NCI-H146 treated with DMSO at 0.1 percent for 48 hours (cell line): ENCODE measurements around the gene TRAPPC12.
A peak's percentile ranks its signal among the peaks of the same experiment; 100 is the strongest.
"Not testable (repeated sequence)": the region's sequence is repeated elsewhere in the genome, so short reads cannot be mapped to it uniquely, and the experiment has no call there.

ENCODE experiments used
- DNase-seq: peaks from one replicate; lab custom pipeline; 2025; ENCODE audit not compliant: unreplicated experiment; lab: John Stamatoyannopoulos, UW

The TRAPPC12 gene

GRCh38 chr2:3430740-3431490 lies 51.4 kb downstream of the TRAPPC12 start:
- no peak for DNase-seq

DNA sequence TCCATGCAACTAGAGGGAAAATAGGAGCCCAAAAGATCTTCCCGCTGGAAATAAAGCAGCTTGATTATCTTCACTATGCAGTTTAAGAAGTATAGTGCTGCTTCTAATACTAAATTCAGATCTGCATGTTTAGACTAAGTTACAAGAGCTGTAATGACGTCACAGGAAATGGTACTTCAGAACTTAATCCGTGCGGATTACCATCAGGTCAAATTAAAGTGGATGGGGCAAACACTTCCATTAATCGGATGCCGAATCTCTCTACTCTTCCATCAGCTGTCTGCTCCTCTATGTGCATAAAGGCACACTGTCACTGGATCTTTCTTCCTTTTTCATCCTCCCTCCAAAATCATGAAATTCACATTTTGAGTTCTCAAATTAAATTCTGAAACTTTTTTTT lies 52.6 kb downstream of the TRAPPC12 start:
- DNase-seq: no peak

DNA sequence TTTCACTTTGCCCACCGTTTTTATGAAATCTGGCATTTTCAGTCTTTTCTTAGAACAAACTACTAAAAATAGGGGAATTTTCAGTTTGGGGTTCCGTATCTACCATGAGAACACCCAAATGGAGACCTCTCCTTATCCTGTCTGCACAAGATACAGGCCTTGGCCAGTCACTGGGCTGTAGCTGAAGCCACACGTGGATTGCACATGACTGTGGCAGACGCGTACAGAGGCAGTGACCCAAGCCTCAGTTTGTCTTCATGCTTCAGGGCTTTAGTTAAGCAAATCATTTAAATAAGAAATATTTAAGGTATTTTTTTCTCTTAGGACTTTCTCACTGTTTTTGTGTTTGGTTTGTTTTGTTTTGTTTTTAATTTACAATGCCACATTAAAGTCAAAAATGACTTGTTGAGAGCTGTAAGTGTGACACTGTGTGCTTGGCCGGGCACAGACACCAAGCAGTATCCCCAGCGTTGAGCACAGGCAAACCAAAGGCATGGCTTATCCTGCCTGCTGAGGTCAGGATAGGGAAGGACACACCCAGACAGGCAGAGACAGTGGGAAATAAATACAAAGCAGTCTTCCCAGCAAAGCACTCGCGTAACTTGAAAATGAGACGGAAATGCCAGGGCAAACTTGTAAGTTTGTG lies 53.3 kb downstream of the TRAPPC12 start:
- no peak for DNase-seq

GRCh38 chr2:3433339-3433699 lies 53.8 kb downstream of the TRAPPC12 start:
- no peak for DNase-seq

GRCh38 chr2:3433776-3434400 lies 54.4 kb downstream of the TRAPPC12 start:
- DNase-seq: no peak

GRCh38 chr2:3434654-3435053 lies 55.2 kb downstream of the TRAPPC12 start:
- DNase-seq: no peak

GRCh38 chr2:3435445-3435844 lies 56.0 kb downstream of the TRAPPC12 start:
- peak; percentile 20 for DNase-seq

GRCh38 chr2:3440477-3440876 lies 61.0 kb downstream of the TRAPPC12 start:
- no peak for DNase-seq

GRCh38 chr2:3441465-3441864 lies 62.0 kb downstream of the TRAPPC12 start:
- no peak for DNase-seq

DNA sequence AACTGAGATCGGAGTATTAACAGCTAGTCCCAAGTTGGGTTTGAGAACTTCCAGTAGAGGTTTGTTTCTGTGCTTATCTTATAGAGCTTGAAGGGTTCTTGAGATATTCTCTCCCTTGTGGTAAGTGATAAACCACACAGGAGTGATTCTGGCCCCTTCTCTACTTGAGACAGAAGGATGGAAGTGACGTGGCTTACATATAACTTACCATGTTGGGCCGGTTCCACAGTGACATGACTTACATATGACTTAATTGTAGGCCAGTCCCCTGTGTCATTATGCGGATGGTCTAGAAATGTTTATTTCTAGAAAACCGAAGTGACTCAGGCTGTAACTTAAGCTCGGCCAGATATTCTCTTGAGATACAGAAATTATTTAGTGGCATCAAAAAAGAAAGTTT lies 62.7 kb downstream of the TRAPPC12 start:
- DNase-seq: no peak

GRCh38 chr2:3443083-3443482 lies 63.6 kb downstream of the TRAPPC12 start:
- no peak for DNase-seq

DNA sequence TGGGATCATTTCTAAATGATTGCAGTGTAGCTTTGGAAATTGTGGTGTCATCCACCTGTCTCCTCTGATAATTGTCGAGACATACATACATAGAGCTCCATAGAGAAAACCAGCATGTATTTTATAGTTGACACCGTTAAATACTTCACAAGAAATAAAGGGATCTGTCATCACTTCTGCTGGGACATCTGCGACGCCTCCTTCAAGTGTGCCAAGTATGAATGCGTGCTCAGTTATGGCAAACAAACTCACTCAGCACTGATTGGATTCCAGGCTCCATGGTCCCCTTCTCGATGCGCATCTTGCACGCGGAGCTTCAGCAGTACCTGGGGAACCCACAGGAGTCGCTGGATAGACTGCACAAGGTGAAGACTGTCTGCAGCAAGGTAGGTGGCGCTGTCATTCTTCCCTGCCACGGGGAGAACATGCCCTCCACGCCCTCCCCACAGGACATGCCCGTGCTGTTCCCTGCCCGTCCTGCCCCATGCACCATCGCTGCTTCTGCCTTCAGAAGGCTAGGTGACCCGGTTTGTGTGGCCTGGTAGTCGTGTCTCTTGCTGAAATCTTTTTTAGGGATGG lies 64.1 kb downstream of the TRAPPC12 start:
- no peak for DNase-seq

- no peak for DNase-seq
Observed at GRCh38 chr2:3445891-3446290, 66.4 kb downstream of the TRAPPC12 start.

- no peak for DNase-seq
Observed at GRCh38 chr2:3446381-3446780, 66.9 kb downstream of the TRAPPC12 start.

GRCh38 chr2:3447186-3447585 lies 67.7 kb downstream of the TRAPPC12 start:
- not testable (repeated sequence) for DNase-seq

DNA sequence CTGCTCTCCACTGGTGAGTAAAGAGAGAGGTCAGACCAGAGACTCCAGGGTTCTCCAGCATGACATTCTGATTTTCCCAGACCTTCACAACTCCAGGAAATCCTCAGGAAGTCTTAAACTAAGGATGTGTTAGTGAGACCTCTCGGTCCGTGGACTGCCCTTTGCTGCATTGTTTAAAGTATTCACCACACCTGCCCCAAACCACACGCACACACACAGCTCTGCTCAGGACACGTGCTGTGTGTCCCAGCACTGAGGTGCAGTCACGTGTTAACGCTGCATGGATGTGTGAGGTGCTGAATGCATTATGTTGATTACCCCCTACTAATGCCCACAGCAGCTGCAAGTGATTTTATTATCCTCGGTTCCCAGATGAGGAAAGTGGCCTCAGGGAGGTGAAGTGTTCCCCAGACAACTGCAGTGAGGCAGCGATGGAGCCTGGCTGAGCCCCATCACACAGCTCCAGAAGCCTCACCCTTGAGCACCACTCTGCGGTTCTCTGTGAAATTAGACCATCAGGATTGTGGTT lies 68.4 kb downstream of the TRAPPC12 start:
- DNase-seq: no peak

- DNase-seq: not testable (repeated sequence)
Observed at GRCh38 chr2:3448441-3448911, 69.0 kb downstream of the TRAPPC12 start.

DNA sequence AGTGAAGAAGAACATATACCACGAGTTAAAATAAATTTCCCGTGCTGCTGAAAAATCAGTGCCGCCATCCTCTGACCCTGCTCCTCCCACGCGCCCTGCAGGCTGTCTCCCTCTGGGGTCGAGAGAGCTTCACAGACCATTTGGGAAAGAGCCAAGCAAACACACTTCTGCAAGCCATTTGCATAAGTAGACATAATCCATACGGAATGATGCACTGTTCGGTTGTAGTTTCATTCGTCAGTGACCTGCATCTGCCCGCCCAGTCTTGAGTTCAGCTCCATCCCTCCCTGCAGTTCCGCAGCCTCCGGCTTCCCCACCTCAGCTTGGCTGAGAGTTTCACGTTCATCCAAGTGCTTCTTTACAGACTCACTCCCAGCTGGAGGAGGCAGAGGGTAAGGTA lies 69.6 kb downstream of the TRAPPC12 start:
- no peak for DNase-seq

DNA sequence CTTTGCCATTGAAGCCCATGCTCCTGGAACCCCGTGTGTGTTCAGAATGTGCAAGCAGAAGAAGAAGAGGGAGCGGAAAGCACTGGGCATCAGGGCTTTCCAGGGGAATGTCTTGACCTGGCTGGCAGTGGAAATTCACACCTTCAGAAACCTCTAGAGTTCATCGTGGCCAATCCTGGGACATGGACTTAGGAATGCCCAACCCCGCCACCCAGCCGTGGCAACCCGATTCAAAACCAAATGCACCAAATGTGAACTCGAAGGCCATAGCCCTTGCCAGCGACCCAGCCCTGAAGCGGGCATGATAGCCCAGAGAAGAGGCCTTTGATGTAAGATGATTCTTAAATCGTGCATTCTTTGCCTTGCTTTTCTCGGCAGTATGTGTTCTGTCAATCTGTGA lies 70.4 kb downstream of the TRAPPC12 start:
- DNase-seq: no peak

GRCh38 chr2:3450385-3451010 lies 71.0 kb downstream of the TRAPPC12 start:
- DNase-seq: peak; percentile 51

- no peak for DNase-seq
Observed at GRCh38 chr2:3451169-3451568, 71.7 kb downstream of the TRAPPC12 start.
